Measurements from ENCODE around the gene ZFYVE28.
"Not testable (repeated sequence)": the region's sequence is repeated elsewhere in the genome, so short reads cannot be mapped to it uniquely, and the experiment has no call there.

Gene ZFYVE28

DNA sequence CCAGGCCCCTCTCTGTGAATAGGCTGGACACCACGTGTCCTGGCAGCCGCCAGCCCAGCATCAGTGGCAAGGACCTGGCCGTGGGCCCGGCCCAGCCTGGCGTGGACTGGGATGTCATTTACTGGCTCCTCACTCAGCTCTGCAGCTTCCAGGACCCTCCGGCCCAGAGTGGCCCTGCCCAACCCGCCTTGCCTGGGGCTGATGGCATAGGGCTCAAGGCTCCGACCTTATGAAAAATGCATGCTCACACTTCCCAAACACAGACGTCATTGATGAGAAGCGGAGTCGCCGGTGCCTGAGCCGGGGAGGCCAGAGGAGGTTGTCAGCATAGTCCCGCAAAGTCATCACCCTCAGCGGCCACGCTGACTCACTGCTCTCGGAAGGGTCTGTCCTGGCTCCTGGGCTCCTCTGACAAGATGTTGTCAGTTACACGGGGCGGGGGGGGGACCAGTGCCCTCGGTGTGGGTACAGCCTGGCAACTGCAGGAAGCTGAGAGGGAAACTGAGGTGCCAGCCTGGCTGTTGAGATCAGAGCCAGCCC is 14.6 kb upstream of the ZFYVE28 start:
- Histone ChIP-seq H3K27ac (ENCODE audit: low read length) (no peak overlapping the region), H3K9ac (ENCODE audit: low read depth, low read length) (no peak overlapping the region), H3K36me3 (ENCODE audit: insufficient read depth, low read depth, low read length) (no peaks in the 10 kb centered on the region), H3K27me3 (ENCODE audit: insufficient read depth, low read length) (no peaks in the 10 kb centered on the region), H3K4me3 (ENCODE audit: low read length) (no peak overlapping the region), H3K9me3 (ENCODE audit: insufficient read depth, low read depth, low read length) (no peaks in the 10 kb centered on the region), H3K4me1 (ENCODE audit: insufficient read depth, low read length) (no peaks in the 10 kb centered on the region)

DNA sequence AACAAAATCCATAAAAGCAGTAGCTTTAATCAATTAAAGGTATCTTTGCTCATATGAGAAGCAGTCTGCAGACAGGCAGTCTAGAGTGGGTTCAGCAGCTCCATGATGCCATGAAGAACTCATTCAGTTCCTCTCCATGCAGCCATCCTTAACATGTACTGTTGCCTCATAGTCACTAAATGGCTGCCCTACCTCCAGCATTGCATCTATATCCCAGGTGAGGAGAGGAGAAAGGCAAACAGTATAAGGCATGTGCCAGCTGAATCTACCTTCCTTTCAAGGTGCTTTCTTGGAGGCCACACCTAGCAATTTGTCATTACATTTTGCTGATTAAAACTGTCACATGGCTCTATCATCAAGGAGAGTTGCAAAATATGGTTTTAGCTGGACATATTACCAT is 13.6 kb upstream of the ZFYVE28 start:
- Histone ChIP-seq H3K27me3 (ENCODE audit: insufficient read depth, low read length) (no peaks in the 10 kb centered on the region), H3K36me3 (ENCODE audit: insufficient read depth, low read depth, low read length) (no peaks in the 10 kb centered on the region), H3K4me1 (ENCODE audit: insufficient read depth, low read length) (no peaks in the 10 kb centered on the region), H3K9me3 (ENCODE audit: insufficient read depth, low read depth, low read length) (no peaks in the 10 kb centered on the region), H3K4me3 (ENCODE audit: low read length) (no peak overlapping the region), H3K27ac (ENCODE audit: low read length) (no peak overlapping the region), H3K9ac (ENCODE audit: low read depth, low read length) (no peak overlapping the region)

GRCh38 chr4:2429945-2430757 is 11.7 kb upstream of the ZFYVE28 start:
- not testable (repeated sequence) for H3K4me1 ChIP-seq (ENCODE audit: insufficient read depth, low read length); H3K36me3 ChIP-seq (ENCODE audit: insufficient read depth, low read depth, low read length); H3K4me3 ChIP-seq (ENCODE audit: low read length); H3K9me3 ChIP-seq (ENCODE audit: insufficient read depth, low read depth, low read length); H3K27me3 ChIP-seq (ENCODE audit: insufficient read depth, low read length); H3K9ac ChIP-seq (ENCODE audit: low read depth, low read length); H3K27ac ChIP-seq (ENCODE audit: low read length)

DNA sequence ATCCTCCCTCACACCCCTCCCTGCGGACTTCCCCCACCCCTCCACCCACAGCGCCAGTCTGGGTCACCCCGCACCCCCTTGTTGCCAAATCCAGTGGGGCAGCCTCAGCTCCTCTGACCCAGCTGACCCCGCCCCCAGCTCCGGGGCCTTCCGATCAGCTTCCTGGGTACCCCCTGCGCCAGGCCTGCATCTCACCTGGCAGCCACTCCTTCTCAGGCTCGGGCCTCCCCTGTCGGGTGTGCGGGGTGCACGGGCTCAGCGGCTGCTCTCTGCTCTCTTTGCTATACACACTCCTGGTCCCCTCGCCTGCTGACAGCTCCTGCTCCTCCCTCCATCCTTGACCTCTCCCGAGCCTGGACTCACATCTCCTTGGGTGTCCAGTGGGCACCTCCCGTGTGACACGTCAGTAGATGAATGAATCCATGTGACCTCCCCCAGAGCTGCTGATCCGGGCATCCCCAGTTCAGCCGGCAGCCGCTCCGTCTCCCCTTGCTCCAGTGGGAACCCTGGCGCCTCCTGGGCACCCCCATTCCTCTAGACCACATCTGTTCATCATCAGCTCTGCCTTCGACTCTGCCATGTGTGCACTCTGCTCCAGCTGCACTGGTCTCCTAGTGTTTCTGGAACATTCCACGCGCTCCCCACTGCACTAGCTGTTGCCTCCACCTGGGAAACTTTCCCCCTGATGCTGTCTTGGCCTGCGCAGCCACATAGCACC is 10.2 kb upstream of the ZFYVE28 start:
- Histone ChIP-seq H3K36me3 (ENCODE audit: insufficient read depth, low read depth, low read length) (no peaks in the 10 kb centered on the region), H3K9me3 (ENCODE audit: insufficient read depth, low read depth, low read length) (no peaks in the 10 kb centered on the region), H3K4me3 (ENCODE audit: low read length) (no peak overlapping the region), H3K27me3 (ENCODE audit: insufficient read depth, low read length) (no peaks in the 10 kb centered on the region), H3K27ac (ENCODE audit: low read length) (no peak overlapping the region), H3K9ac (ENCODE audit: low read depth, low read length) (no peak overlapping the region), H3K4me1 (ENCODE audit: insufficient read depth, low read length) (no peaks in the 10 kb centered on the region; the same call in 1 of the 2 replicates)

DNA sequence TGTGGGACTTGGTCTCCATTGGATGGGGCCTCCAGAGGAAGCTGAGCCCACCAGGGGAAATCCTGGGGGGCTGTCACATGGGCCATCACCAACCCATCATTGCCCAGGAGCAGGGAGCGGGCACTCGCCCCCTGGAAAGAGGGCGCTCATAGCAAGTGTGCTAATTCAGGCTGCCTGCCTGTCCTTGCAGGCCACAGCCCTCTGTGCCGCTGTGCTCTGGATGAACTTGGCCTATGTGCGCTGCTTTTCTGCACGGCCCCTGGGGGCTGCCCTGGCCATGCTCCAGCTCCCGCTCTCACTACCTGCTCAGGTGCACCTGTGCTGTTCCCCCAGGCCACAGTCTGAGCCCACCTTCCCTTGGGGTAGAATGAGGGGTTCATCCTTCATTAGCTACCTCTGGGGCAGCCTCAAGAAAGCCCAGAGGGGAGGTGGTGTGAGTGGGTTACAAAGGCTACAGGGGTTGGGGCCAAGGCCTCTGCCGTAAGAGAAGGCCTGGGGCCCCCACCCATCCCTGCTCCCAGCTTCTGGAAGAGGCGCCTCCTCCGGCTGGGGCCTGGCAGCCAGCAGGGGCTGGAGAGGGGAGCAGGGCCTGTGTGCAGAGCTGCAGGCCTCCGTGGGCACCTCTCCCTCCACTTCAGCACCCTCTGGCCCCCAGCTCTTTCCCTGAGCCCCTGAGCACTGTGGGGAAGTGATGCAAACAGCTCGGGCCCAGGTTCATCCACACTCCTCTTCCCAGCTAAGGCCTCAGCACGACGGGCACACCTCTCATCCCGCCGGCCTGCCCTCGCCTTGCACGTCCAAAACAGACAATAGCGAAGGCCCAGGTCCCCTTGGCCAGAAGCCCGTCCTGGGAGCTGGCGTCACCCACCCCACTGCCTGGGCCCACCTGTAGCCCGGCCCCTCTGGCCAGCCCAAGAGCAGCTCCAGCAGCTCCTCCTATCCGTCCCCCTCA is 9.2 kb upstream of the ZFYVE28 start:
- H3K36me3 ChIP-seq (ENCODE audit: insufficient read depth, low read depth, low read length): no peaks in the 10 kb centered on the region
- no peaks in the 10 kb centered on the region for H3K9me3 ChIP-seq (ENCODE audit: insufficient read depth, low read depth, low read length)
- no peak overlapping the region for H3K4me3 ChIP-seq (ENCODE audit: low read length)
- H3K27me3 ChIP-seq (ENCODE audit: insufficient read depth, low read length): 0 out of 2 replicates have a peak, but pooled peaks cover 2% of the 10 kb centered on the region
- H3K27ac ChIP-seq (ENCODE audit: low read length): no peak overlapping the region
- no peak overlapping the region for H3K9ac ChIP-seq (ENCODE audit: low read depth, low read length)
- H3K4me1 ChIP-seq (ENCODE audit: insufficient read depth, low read length): peaks cover 5% of the 10 kb centered on the region; the same call in 1 of the 2 replicates

- no peak overlapping the region for H3K4me3 ChIP-seq (ENCODE audit: low read length)
- H3K27me3 ChIP-seq (ENCODE audit: insufficient read depth, low read length): peaks cover 10% of the 10 kb centered on the region
- no peaks in the 10 kb centered on the region for H3K36me3 ChIP-seq (ENCODE audit: insufficient read depth, low read depth, low read length)
- H3K27ac ChIP-seq (ENCODE audit: low read length): no peak overlapping the region
- no peak overlapping the region for H3K9ac ChIP-seq (ENCODE audit: low read depth, low read length)
- H3K4me1 ChIP-seq (ENCODE audit: insufficient read depth, low read length): peaks cover 5% of the 10 kb centered on the region; the same call in 1 of the 2 replicates
- no peaks in the 10 kb centered on the region for H3K9me3 ChIP-seq (ENCODE audit: insufficient read depth, low read depth, low read length)
Observed at GRCh38 chr4:2426711-2427275, 8.3 kb upstream of the ZFYVE28 start.

GRCh38 chr4:2426069-2426397 is 7.6 kb upstream of the ZFYVE28 start:
- Histone ChIP-seq H3K36me3 (ENCODE audit: insufficient read depth, low read depth, low read length) (no peaks in the 10 kb centered on the region), H3K4me3 (ENCODE audit: low read length) (no peak overlapping the region), H3K27ac (ENCODE audit: low read length) (no peak overlapping the region), H3K27me3 (ENCODE audit: insufficient read depth, low read length) (peaks cover 18% of the 10 kb centered on the region), H3K9ac (ENCODE audit: low read depth, low read length) (no peak overlapping the region), H3K9me3 (ENCODE audit: insufficient read depth, low read depth, low read length) (no peaks in the 10 kb centered on the region), H3K4me1 (ENCODE audit: insufficient read depth, low read length) (peaks cover 5% of the 10 kb centered on the region; the same call in 1 of the 2 replicates)

GRCh38 chr4:2425386-2426068 is 7.1 kb upstream of the ZFYVE28 start:
- Histone ChIP-seq H3K9me3 (ENCODE audit: insufficient read depth, low read depth, low read length) (no peaks in the 10 kb centered on the region), H3K27ac (ENCODE audit: low read length) (no peak overlapping the region), H3K36me3 (ENCODE audit: insufficient read depth, low read depth, low read length) (no peaks in the 10 kb centered on the region), H3K9ac (ENCODE audit: low read depth, low read length) (no peak overlapping the region), H3K27me3 (ENCODE audit: insufficient read depth, low read length) (peaks cover 23% of the 10 kb centered on the region), H3K4me1 (ENCODE audit: insufficient read depth, low read length) (peaks cover 5% of the 10 kb centered on the region; the same call in 1 of the 2 replicates), H3K4me3 (ENCODE audit: low read length) (no peak overlapping the region)

DNA sequence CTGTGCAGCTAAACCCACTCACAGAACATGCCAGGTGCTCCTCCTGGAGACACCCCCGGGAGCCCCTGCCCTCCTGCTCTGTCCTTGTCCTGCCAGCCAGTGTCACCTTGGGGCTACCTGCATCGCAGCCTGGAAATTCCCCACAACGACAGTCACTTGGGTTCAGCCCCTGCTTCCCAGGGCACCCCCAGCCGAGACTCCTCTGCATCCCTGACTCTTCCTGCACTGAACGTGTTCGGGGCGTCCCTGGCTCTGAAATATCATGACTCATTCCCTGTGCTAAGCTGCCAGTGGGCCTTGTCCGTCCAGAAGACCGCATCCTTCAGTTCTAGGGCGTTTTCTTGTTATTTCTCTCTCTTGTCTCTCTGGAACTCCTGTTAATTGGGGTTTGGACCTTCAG is 6.1 kb upstream of the ZFYVE28 start:
- no peaks in the 10 kb centered on the region for H3K36me3 ChIP-seq (ENCODE audit: insufficient read depth, low read depth, low read length)
- peaks cover 33% of the 10 kb centered on the region for H3K27me3 ChIP-seq (ENCODE audit: insufficient read depth, low read length)
- peaks cover 5% of the 10 kb centered on the region; the same call in 1 of the 2 replicates for H3K4me1 ChIP-seq (ENCODE audit: insufficient read depth, low read length)
- no peak overlapping the region for H3K9ac ChIP-seq (ENCODE audit: low read depth, low read length)
- no peak overlapping the region for H3K27ac ChIP-seq (ENCODE audit: low read length)
- H3K9me3 ChIP-seq (ENCODE audit: insufficient read depth, low read depth, low read length): no peaks in the 10 kb centered on the region
- H3K4me3 ChIP-seq (ENCODE audit: low read length): no peak overlapping the region

DNA sequence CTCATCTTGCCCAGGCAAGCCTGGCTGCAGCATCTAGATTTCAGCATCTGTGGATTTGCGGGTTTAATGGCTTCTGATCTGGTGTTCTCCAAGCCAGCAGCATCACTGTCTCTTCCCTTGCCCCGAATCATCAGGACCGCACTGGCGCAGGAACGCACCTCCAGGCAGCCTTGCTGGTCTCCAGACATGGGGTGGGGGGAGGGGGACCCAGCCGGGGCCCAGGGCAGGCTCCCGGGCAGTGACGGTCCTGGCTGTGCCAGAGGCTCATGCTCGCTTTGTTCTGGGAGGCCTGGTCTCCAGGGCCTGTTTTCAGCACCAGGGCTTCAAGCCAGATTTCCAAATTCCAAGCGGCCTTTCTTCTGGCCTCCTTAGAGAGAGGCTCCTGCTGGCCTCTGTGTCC is 5.2 kb upstream of the ZFYVE28 start:
- peaks cover 5% of the 10 kb centered on the region; the same call in 1 of the 2 replicates for H3K4me1 ChIP-seq (ENCODE audit: insufficient read depth, low read length)

More for the DNA sequence above, 5.2 kb upstream of the ZFYVE28 start:
- no peak overlapping the region for H3K9ac ChIP-seq (ENCODE audit: low read depth, low read length)
- H3K36me3 ChIP-seq (ENCODE audit: insufficient read depth, low read depth, low read length): no peaks in the 10 kb centered on the region
- no peaks in the 10 kb centered on the region for H3K9me3 ChIP-seq (ENCODE audit: insufficient read depth, low read depth, low read length)
- no peak overlapping the region for H3K27ac ChIP-seq (ENCODE audit: low read length)
- peaks cover 41% of the 10 kb centered on the region for H3K27me3 ChIP-seq (ENCODE audit: insufficient read depth, low read length)
- H3K4me3 ChIP-seq (ENCODE audit: low read length): no peak overlapping the region
